K562 (cell line): ENCODE results near the gene FAM174C. TPM values are rescaled to one million over a fixed set of nuclear protein-coding genes. Genes with fewer than 3 reads are reported as not detected.

Source experiments
- ATF3 ChIP-seq, 2 experiments: fragments of 450-650 bp in 1 of 2; sonication (generic) in 1 of 2; formaldehyde crosslinking in 1 of 2; IDR thresholded peaks in 1 of 2; conservative IDR thresholded peaks in 1 of 2; 2 replicates each; pipeline versions ENCODE4 v1.6.1 to v1.8.1; 2016 to 2023; ENCODE audit warnings: mild to moderate bottlenecking in 2 of 2, moderate library complexity in 2 of 2, inconsistent platforms in 1 of 2, missing genetic modification reagents in 1 of 2
- BRF1 ChIP-seq: IDR thresholded peaks from 3 replicates; pipeline ENCODE4 v1.6.1; 2011; ENCODE audit warnings: borderline replicate concordance, mild to moderate bottlenecking; ENCODE audit not compliant: insufficient read length; ENCODE audit errors: extremely low read depth
- CREB1 ChIP-seq, 2 experiments: sonication (generic) in 1 of 2; formaldehyde crosslinking in 1 of 2; IDR thresholded peaks; 2 replicates each; pipeline versions ENCODE4 v1.6.1 to v1.8.0; 2012 to 2022; ENCODE audit warnings: inconsistent platforms in 1 of 2, mild to moderate bottlenecking in 1 of 2, missing genetic modification reagents in 1 of 2, moderate library complexity in 1 of 2
- CXXC5 ChIP-seq: fragments of 250-450 bp; sonication (Bioruptor Pico); IDR thresholded peaks from 2 replicates; pipeline ENCODE4 v1.8.0; 2022; ENCODE audit warnings: inconsistent platforms, mild to moderate bottlenecking, moderate library complexity
- E2F3 ChIP-seq: fragments of 250-450 bp; sonication (Bioruptor Pico); IDR thresholded peaks from 2 replicates; pipeline ENCODE4 v1.4.0; 2020; ENCODE audit warnings: mild to moderate bottlenecking
- ETS1 ChIP-seq: conservative IDR thresholded peaks from 2 replicates; pipeline ENCODE4 v1.6.1; 2011; ENCODE audit warnings: low read depth, mild to moderate bottlenecking, low read length; ENCODE audit not compliant: control insufficient read depth
- GATAD2B ChIP-seq: fragments of 450-650 bp; IDR thresholded peaks from 2 replicates; pipeline ENCODE4 v1.6.1; 2017; ENCODE audit warnings: mild to moderate bottlenecking, borderline replicate concordance
- HDAC3 ChIP-seq: fragments of 450-650 bp; IDR thresholded peaks from 2 replicates; pipeline ENCODE4 v1.6.1; 2018; ENCODE audit warnings: borderline replicate concordance, mild to moderate bottlenecking, moderate library complexity; ENCODE audit not compliant: partially characterized antibody
- HMGN3 ChIP-seq: IDR thresholded peaks from 2 replicates; pipeline ENCODE4 v1.6.1; 2011; ENCODE audit warnings: borderline replicate concordance, low read depth, mild to moderate bottlenecking, mixed read lengths, low read length; ENCODE audit not compliant: insufficient read length; ENCODE audit errors: extremely low read depth
- L3MBTL2 ChIP-seq: fragments of 450-650 bp; IDR thresholded peaks from 2 replicates; pipeline ENCODE4 v1.6.1; 2016; ENCODE audit warnings: mild to moderate bottlenecking, moderate library complexity
- MAZ ChIP-seq, 2 experiments: fragments of 450-650 bp in 1 of 2; sonication (generic) in 1 of 2; formaldehyde crosslinking; IDR thresholded peaks in 1 of 2; conservative IDR thresholded peaks in 1 of 2; 2 replicates each; pipeline versions ENCODE4 v1.4.0 to v1.5.0; 2020; ENCODE audit warnings: mild to moderate bottlenecking in 1 of 2, missing genetic modification reagents in 1 of 2
- MTA3 ChIP-seq: fragments of 450-650 bp; formaldehyde crosslinking; IDR thresholded peaks from 2 replicates; pipeline ENCODE4 v1.6.1; 2017; ENCODE audit warnings: mild to moderate bottlenecking, borderline replicate concordance
- NONO ChIP-seq, 2 experiments: fragments of 200-400 bp in 1 of 2; fragments of 450-650 bp in 1 of 2; formaldehyde crosslinking in 1 of 2; IDR thresholded peaks; 2 replicates each; pipeline ENCODE4 v1.6.1; 2017; ENCODE audit warnings: low read depth in 2 of 2, mild to moderate bottlenecking in 2 of 2, moderate library complexity in 2 of 2, low read length in 1 of 2
- NRF1 ChIP-seq, 2 experiments: fragments of 450-650 bp; IDR thresholded peaks in 1 of 2; conservative IDR thresholded peaks in 1 of 2; 2 replicates each; pipeline ENCODE4 v1.6.1; 2014; ENCODE audit warnings: mild to moderate bottlenecking in 2 of 2
- PHF21A ChIP-seq: fragments of 450-650 bp; IDR thresholded peaks from 2 replicates; pipeline ENCODE4 v1.6.1; 2017; ENCODE audit warnings: low read depth, borderline replicate concordance
- RBFOX2 ChIP-seq: fragments of 200-400 bp; formaldehyde crosslinking; IDR thresholded peaks from 2 replicates; pipeline ENCODE4 v1.6.1; 2017; ENCODE audit warnings: low read depth, mild to moderate bottlenecking, low read length, moderate library complexity
- SIN3B ChIP-seq: fragments of 450-650 bp; IDR thresholded peaks from 2 replicates; pipeline ENCODE4 v1.6.1; 2017; ENCODE audit warnings: low read depth, mild to moderate bottlenecking, moderate library complexity
- TAF1 ChIP-seq: IDR thresholded peaks from 2 replicates; pipeline ENCODE4 v1.6.1; 2011; ENCODE audit warnings: mild to moderate bottlenecking, low read length, moderate library complexity; ENCODE audit not compliant: insufficient read depth, control insufficient read depth, severe bottlenecking; ENCODE audit errors: extremely low read depth
- TAF15 ChIP-seq: fragments of 200-400 bp; formaldehyde crosslinking; IDR thresholded peaks from 2 replicates; pipeline ENCODE4 v1.6.1; 2017; ENCODE audit warnings: mild to moderate bottlenecking, low read depth, low read length, moderate library complexity
- TCF3 ChIP-seq: sonication (generic); formaldehyde crosslinking; IDR thresholded peaks from 2 replicates; pipeline ENCODE4 v1.4.0; 2020; ENCODE audit warnings: mild to moderate bottlenecking, missing genetic modification reagents
- ZBTB7A ChIP-seq: IDR thresholded peaks from 2 replicates; pipeline ENCODE4 v1.6.1; 2011; ENCODE audit warnings: low read depth, mild to moderate bottlenecking, low read length, moderate library complexity, borderline replicate concordance; ENCODE audit not compliant: control insufficient read depth
- ZNF316 ChIP-seq: fragments of 450-650 bp; IDR thresholded peaks from 2 replicates; pipeline ENCODE4 v1.6.1; 2016
- ZNF41 ChIP-seq: fragments of 250-450 bp; sonication (Bioruptor Pico); conservative IDR thresholded peaks from 2 replicates; pipeline ENCODE4 v1.4.0; 2020; ENCODE audit warnings: mild to moderate bottlenecking
- ZNF644 ChIP-seq: fragments of 200-800 bp; sonication (Bioruptor generic); IDR thresholded peaks from 2 replicates; pipeline ENCODE4 v1.6.1; 2016; ENCODE audit warnings: low read depth, missing genetic modification characterization, missing compliant biosample characterization
- ZNF766 ChIP-seq: fragments of 200-800 bp; sonication (Bioruptor generic); conservative IDR thresholded peaks from 2 replicates; pipeline ENCODE4 v1.6.1; 2016; ENCODE audit warnings: missing genetic modification characterization, missing compliant biosample characterization
- polyA plus RNA-seq, 8 experiments: library from polyadenylated mRNA; depleted of rRNA in 4 of 8; stranded (reverse) in 5 of 8; unstranded in 3 of 8; fragments of >200 nt; fragmentation: Nextera tagmentation in 2 of 8; fragmentation: Illumina TruSeq in 1 of 8; extraction: Ambion mirVana in 2 of 8; extraction: Trizol in 1 of 8; gene quantifications; 2 replicates each; pipeline versions ENCODE4 v1.2.1 to v1.2.3, GENCODE V29; 2011 to 2014; ENCODE audit warnings: inconsistent platforms in 1 of 8, missing spikeins in 1 of 8
- total RNA-seq, 7 experiments: library from RNA; depleted of rRNA in 6 of 7; stranded (reverse); fragments of >200 nt in 6 of 7; fragmentation: Illumina TruSeq in 2 of 7; extraction: Trizol in 2 of 7; gene quantifications; 2 replicates each; pipeline versions ENCODE4 v1.2.1 to v1.2.3, GENCODE V29; 2011 to 2021; ENCODE audit warnings: low replicate concordance in 1 of 7

The FAM174C gene
- total and polyA plus RNA-seq, 9 of the 15 experiments (the other 6 are each of a cell fraction or from before 2014, with no cell fraction given): 0.66 to 89.6 (median 20.3) TPM

- 0 out of 2 replicates have a peak, but pooled peaks have one; percentile 35 for TF ChIP-seq ZNF644 (tag)
- 0 out of 2 replicates have a peak, but pooled peaks have one; percentile 11 for TF ChIP-seq ZNF41
- no peak for TF ChIP-seq L3MBTL2
- peak; percentile 13; the same call in 1 of the 2 replicates for TF ChIP-seq ZNF766 (CRISPR knock-in tag)
- peak; percentile 15 for TF ChIP-seq CREB1 (IDR thresholded peaks at IDR 0.05)
- TF ChIP-seq CREB1 (CRISPR knock-in tag; IDR thresholded peaks at IDR 0.05): no peak; the same call in 1 of the 2 replicates
- no peak for TF ChIP-seq E2F3 (CRISPR knock-in tag)
- TF ChIP-seq PHF21A: peak; percentile 40; the same call in 1 of the 2 replicates
- TF ChIP-seq BRF1: no peak
- peak; percentile 49 to 85 for TF ChIP-seq MAZ (CRISPR knock-in tag; conservative IDR thresholded peaks at IDR 0.05 in 1 of 2, IDR thresholded peaks at IDR 0.05 in 1 of 2)
- TF ChIP-seq HMGN3: peak; percentile 75
- TF ChIP-seq SIN3B: peak; percentile 54
- peak in 1 of 2 experiments; percentile 91; a peak in 2 of 4 replicates for TF ChIP-seq NONO (IDR thresholded peaks at IDR 0.05; ENCODE audit: low read depth in 2 of 2, low read length in 1 of 2)
- peak; percentile 99 for TF ChIP-seq GATAD2B
- peak; percentile 62 for TF ChIP-seq ATF3 (IDR thresholded peaks at IDR 0.05)
- TF ChIP-seq ATF3 (CRISPR knock-in tag; conservative IDR thresholded peaks at IDR 0.05): peak; percentile 86
- TF ChIP-seq CXXC5 (CRISPR knock-in tag): peak; percentile 92
- peak; percentile 98 for TF ChIP-seq ZBTB7A
- no peak for TF ChIP-seq HDAC3
- peak; percentile 51 for TF ChIP-seq RBFOX2
- 0 out of 2 replicates have a peak, but pooled peaks have one; percentile 54 for TF ChIP-seq MTA3
- peak; percentile 22; the same call in 1 of the 2 replicates for TF ChIP-seq ETS1
- peak; percentile 50 to 65; a peak in 2 of 4 replicates for TF ChIP-seq NRF1 (conservative IDR thresholded peaks at IDR 0.05 in 1 of 2, IDR thresholded peaks at IDR 0.05 in 1 of 2)
- TF ChIP-seq TAF1: peak; percentile 9
- TF ChIP-seq TAF15: no peak
- TF ChIP-seq ZNF316: peak; percentile 31; the same call in 1 of the 2 replicates
- TF ChIP-seq TCF3: 0 out of 2 replicates have a peak, but pooled peaks have one; percentile 3
These were observed 26.5 kb upstream of the FAM174C start (continued) for GRCh38 chr19:1248786-1249297.
